ENCODE results near the gene MED15.

DNA sequence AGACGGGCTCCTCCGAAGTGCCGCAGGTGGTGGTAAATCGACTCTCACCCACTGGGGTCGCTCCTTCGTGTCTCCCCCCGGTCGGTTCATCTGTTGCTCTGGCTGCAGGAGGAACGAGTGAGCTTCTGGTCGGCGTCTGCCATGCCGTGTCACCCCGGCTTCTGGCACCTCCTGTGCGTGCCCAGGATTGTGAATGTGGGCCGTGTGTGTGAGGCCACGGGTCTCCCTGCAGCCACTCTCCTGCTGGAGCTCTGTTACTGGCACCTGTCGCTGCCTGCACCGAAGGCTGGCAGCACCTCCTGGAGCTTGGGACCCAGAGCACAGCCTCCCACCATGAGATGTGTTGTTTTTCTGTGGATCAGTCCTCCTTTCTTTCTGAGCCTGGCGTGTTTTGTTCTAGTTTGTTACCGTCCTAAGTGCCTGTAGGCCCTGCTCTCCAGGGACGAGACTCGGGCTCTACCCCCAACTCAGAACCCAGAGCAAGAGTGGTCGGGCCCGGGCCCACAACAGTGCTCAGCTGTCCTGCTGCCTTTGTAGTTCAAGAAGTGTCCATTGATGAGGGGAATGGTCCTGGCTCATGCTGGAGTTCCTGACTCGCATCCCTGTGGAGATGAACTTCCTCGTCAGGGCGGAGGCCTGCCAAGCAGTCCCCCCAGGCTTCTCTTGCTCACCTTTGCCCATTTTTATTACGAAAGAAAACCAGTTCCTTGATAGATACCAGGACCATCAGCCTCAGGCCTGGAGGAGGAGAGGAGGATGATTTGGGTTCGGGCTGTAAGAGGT lies 66.6 kb downstream of the MED15 start:
- TF ChIP-seq, protein P1, sequence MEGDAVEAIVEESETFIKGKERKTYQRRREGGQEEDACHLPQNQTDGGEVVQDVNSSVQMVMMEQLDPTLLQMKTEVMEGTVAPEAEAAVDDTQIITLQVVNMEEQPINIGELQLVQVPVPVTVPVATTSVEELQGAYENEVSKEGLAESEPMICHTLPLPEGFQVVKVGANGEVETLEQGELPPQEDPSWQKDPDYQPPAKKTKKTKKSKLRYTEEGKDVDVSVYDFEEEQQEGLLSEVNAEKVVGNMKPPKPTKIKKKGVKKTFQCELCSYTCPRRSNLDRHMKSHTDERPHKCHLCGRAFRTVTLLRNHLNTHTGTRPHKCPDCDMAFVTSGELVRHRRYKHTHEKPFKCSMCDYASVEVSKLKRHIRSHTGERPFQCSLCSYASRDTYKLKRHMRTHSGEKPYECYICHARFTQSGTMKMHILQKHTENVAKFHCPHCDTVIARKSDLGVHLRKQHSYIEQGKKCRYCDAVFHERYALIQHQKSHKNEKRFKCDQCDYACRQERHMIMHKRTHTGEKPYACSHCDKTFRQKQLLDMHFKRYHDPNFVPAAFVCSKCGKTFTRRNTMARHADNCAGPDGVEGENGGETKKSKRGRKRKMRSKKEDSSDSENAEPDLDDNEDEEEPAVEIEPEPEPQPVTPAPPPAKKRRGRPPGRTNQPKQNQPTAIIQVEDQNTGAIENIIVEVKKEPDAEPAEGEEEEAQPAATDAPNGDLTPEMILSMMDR (IDR thresholded peaks at IDR 0.05), result no peak
- TF ChIP-seq SIN3A (IDR thresholded peaks at IDR 0.05; ENCODE audit: borderline replicate concordance, insufficient read depth, low read depth, low read length), result no peak
- TF ChIP-seq POLR2AphosphoS5 (IDR thresholded peaks at IDR 0.05; ENCODE audit: low read depth, low read length), result no peak
